ENCODE results near the gene CCDC116. TPM values are rescaled to one million over a fixed set of nuclear protein-coding genes. Genes with fewer than 3 reads are reported as not detected.

Gene CCDC116
- total and polyA plus RNA-seq, 10 of the 15 experiments (the other 5 are each of a cell fraction or from before 2014, with no cell fraction given), result 0.04 to 0.18 (median 0.04) TPM; not detected in 6

GRCh38 chr22:21613553-21614233 lies 18.9 kb upstream of the CCDC116 start (continued):
- TF ChIP-seq SP1 (IDR thresholded peaks at IDR 0.05; ENCODE audit: low read depth, low read length), result no peak
- no peak for TF ChIP-seq ZBED1 (IDR thresholded peaks at IDR 0.05; ENCODE audit: borderline replicate concordance)
- no peak for TF ChIP-seq HSF1 (IDR thresholded peaks at IDR 0.05; ENCODE audit: low read depth, low read length)
- TF ChIP-seq HCFC1 (IDR thresholded peaks at IDR 0.05; ENCODE audit: low read length), result no peak
- TF ChIP-seq IRF5 (IDR thresholded peaks at IDR 0.05; ENCODE audit: borderline replicate concordance), result no peak

- intact Hi-C loops (cut with micrococcal nuclease; ENCODE audit: unreplicated experiment) (loop anchor here (5.0 kb wide), 1 partner anchor 48 kb away; the partner anchor contains the start of gene UBE2L3), in situ Hi-C loops (cut with MboI) (loop anchor here (10.0 kb wide), 1 partner anchor 521 kb away; no protein-coding TSS in a partner anchor)
- Histone ChIP-seq H3K9ac (ENCODE audit: control insufficient read depth, insufficient read depth, low read length) (no peak overlapping the region), H3K4me3 (no peak overlapping the region), H3K79me2 (ENCODE audit: control insufficient read depth, insufficient read depth, low read length) (peaks cover 8% of the 10 kb centered on the region), H4K20me1 (ENCODE audit: control insufficient read depth, insufficient read depth) (peaks cover 3% of the 10 kb centered on the region; the same call in 1 of the 2 replicates), H3K9me3 (replicated peaks; ENCODE audit: control insufficient read depth, insufficient read depth, low read length) (no peaks in the 10 kb centered on the region), H3K4me2 (ENCODE audit: control insufficient read depth, insufficient read depth) (no peak overlapping the region), H3K27me3 (replicated peaks in 1 of 2; ENCODE audit: control insufficient read depth in 2 of 2, insufficient read depth in 2 of 2, low read length in 1 of 2) (no peaks in the 10 kb centered on the region), H2AFZ (ENCODE audit: control insufficient read depth, low read depth, low read length) (no peak overlapping the region), H3K4me1 (ENCODE audit: control insufficient read depth, insufficient read depth, low read length) (no peaks in the 10 kb centered on the region), H3K27ac (ENCODE audit: control insufficient read depth, insufficient read depth) (no peak overlapping the region), H3K36me3 (ENCODE audit: control insufficient read depth in 2 of 2, insufficient read depth in 2 of 2, low read length in 1 of 2) (peaks cover 20 to 27% of the 10 kb centered on the region in 2 experiments)
- POLR2A ChIA-PET, result interaction anchor here (0.5 to 1.1 kb wide), 3 partner anchors 29 to 45 kb away, joined by 3 read pairs; no protein-coding TSS in a partner anchor
- RAD21 ChIA-PET (ENCODE audit: unreplicated experiment), result no interaction called here
- WGBS (ENCODE audit: insufficient coverage, insufficient replicate concordance, low lambda C conversion rate, missing lambda C conversion rate), result 64% methylated on average over 4 of the region's 4 CpGs
- TF ChIP-seq NFYB (IDR thresholded peaks at IDR 0.05; ENCODE audit: insufficient read depth, low read depth, low read length) (no peak), KDM1A (IDR thresholded peaks at IDR 0.05; ENCODE audit: borderline replicate concordance) (no peak), CREB1 (IDR thresholded peaks at IDR 0.05; ENCODE audit: low read depth) (no peak), MXI1 (IDR thresholded peaks at IDR 0.05; ENCODE audit: low read depth, low read length) (no peak), MEF2B (IDR thresholded peaks at IDR 0.05; ENCODE audit: partially characterized antibody, poor library complexity, severe bottlenecking) (no peak), SMAD5 (IDR thresholded peaks at IDR 0.05; ENCODE audit: low read depth) (no peak), NFXL1 (IDR thresholded peaks at IDR 0.05; ENCODE audit: borderline replicate concordance) (no peak), RCOR1 (conservative IDR thresholded peaks at IDR 0.05; ENCODE audit: low read depth, low read length) (no peak), EP300 (IDR thresholded peaks at IDR 0.05; ENCODE audit: borderline replicate concordance in 1 of 2, control insufficient read depth in 1 of 2, low read depth in 2 of 2, low read length in 2 of 2) (no peak)
- BruUV-seq (replicated peaks), result no TSS peak
- FAIRE-seq, result no peak
- no peak for ATAC-seq
- CTCF ChIA-PET, result interaction anchor here (1.4 to 2.5 kb wide), 3 partner anchors 11 to 26 kb away, joined by 4 to 14 read pairs (median 7); partner anchors contain the start of gene SDF2L1
- no peak for DNase-seq (ENCODE audit: low read depth, low spot score)
- SMC1A ChIA-PET (ENCODE audit: uncharacterized antibody, unreplicated experiment), result interaction anchor here (1.4 to 2.1 kb wide), 3 partner anchors 11 to 31 kb away, joined by 3 to 12 read pairs (median 6); no protein-coding TSS in a partner anchor
These were observed 16.8 kb upstream of the CCDC116 start for GRCh38 chr22:21615731-21616130.
